Neural progenitor cell (in vitro differentiated cells): Measurements from ENCODE around the gene ARPP19. TPM values are rescaled to one million over a fixed set of nuclear protein-coding genes. Genes with fewer than 3 reads are reported as not detected.

ENCODE experiments used
- DNase-seq: peaks from one replicate; pipeline ENCODE4 v3.0.0-alpha.2; 2016; ENCODE audit warnings: low spot score
- H2AFZ ChIP-seq: fragments of 200-600 bp; sonication (generic); replicated peaks from 2 replicates; pipeline ENCODE4 v1.6.1; 2016; ENCODE audit warnings: antibody characterized with exemption
- H3F3A ChIP-seq: fragments of 200-600 bp; sonication (generic); 2 replicates; pipeline ENCODE4 v1.6.1; 2016; ENCODE audit warnings: antibody characterized with exemption, low read depth
- H3K27ac ChIP-seq: fragments of 200-600 bp; sonication (generic); 2 replicates; pipeline ENCODE4 v1.5.1; 2016; ENCODE audit warnings: mild to moderate bottlenecking
- H3K27me3 ChIP-seq: fragments of 200-600 bp; sonication (generic); 2 replicates; pipeline ENCODE4 v1.6.1; 2016; ENCODE audit warnings: mild to moderate bottlenecking, moderate library complexity
- H3K36me3 ChIP-seq: fragments of 200-600 bp; sonication (generic); 2 replicates; pipeline ENCODE4 v1.5.1; 2016
- H3K4me1 ChIP-seq: fragments of 200-600 bp; sonication (generic); 2 replicates; pipeline ENCODE4 v1.6.1; 2016; ENCODE audit warnings: mixed run types
- H3K4me2 ChIP-seq: fragments of 200-600 bp; sonication (generic); 2 replicates; pipeline ENCODE4 v1.6.1; 2016
- H3K4me3 ChIP-seq: fragments of 200-600 bp; sonication (generic); 2 replicates; pipeline ENCODE4 v1.5.1; 2016
- H3K79me2 ChIP-seq: fragments of 200-600 bp; sonication (generic); 2 replicates; pipeline ENCODE4 v1.6.1; 2016; ENCODE audit warnings: low read depth
- H3K9ac ChIP-seq: fragments of 200-600 bp; sonication (generic); 2 replicates; pipeline ENCODE4 v1.6.1; 2016
- H3K9me3 ChIP-seq: fragments of 200-600 bp; sonication (generic); 2 replicates; pipeline ENCODE4 v1.5.1; 2016; ENCODE audit warnings: low read depth
- H4K20me1 ChIP-seq: fragments of 200-600 bp; sonication (generic); 2 replicates; pipeline ENCODE4 v1.6.1; 2016; ENCODE audit warnings: low read depth
- H3K27ac Mint-ChIP-seq: 3 replicates; pipeline ENCODE4 v1.8.0; 2021; ENCODE audit warnings: mixed read lengths
- H3K27me3 Mint-ChIP-seq: 2 replicates; pipeline ENCODE4 v1.8.0; 2022; ENCODE audit warnings: low read depth, mild to moderate bottlenecking, inconsistent platforms, moderate library complexity, mixed read lengths; ENCODE audit not compliant: insufficient read depth
- H3K36me3 Mint-ChIP-seq: 3 replicates; pipeline ENCODE4 v1.8.0; 2021; ENCODE audit warnings: mixed read lengths
- H3K4me1 Mint-ChIP-seq: 3 replicates; pipeline ENCODE4 v1.8.0; 2021; ENCODE audit warnings: mixed read lengths
- H3K4me3 Mint-ChIP-seq: 3 replicates; pipeline ENCODE4 v1.8.0; 2021; ENCODE audit warnings: mild to moderate bottlenecking, moderate library complexity, mixed read lengths
- H3K9me3 Mint-ChIP-seq: 3 replicates; pipeline ENCODE4 v1.8.0; 2020; ENCODE audit warnings: mixed read lengths
- CTCF ChIP-seq: fragments of 200-600 bp; sonication (generic); IDR thresholded peaks from 2 replicates; pipeline ENCODE4 v1.5.1; 2017; ENCODE audit warnings: antibody characterized with exemption, mild to moderate bottlenecking
- EZH2 ChIP-seq: fragments of 200-600 bp; sonication (generic); IDR thresholded peaks from 2 replicates; pipeline ENCODE4 v1.6.1; 2017; ENCODE audit warnings: antibody characterized with exemption, mild to moderate bottlenecking, moderate library complexity
- EZH2phosphoT487 ChIP-seq: fragments of 200-600 bp; sonication (generic); IDR thresholded peaks from 2 replicates; pipeline ENCODE4 v1.6.1; 2017; ENCODE audit warnings: antibody characterized with exemption
- total RNA-seq: library from RNA; depleted of rRNA; stranded (reverse); fragments of >200 nt; gene quantifications from 2 replicates; pipeline ENCODE4 v1.2.3, GENCODE V29; 2015; ENCODE audit warnings: low replicate concordance

Gene ARPP19
- total RNA-seq = 204 and 276 TPM in 2 replicates

- Histone ChIP-seq H3K4me3 (peak within 1 kb of the TSS; percentile 81), H3K27ac (peak within 1 kb of the TSS; percentile 94), H2AFZ (peak within 1 kb of the TSS; percentile 96), H3K4me1 (peaks cover 10% of the 10 kb centered on the region), H3K36me3 (no peaks in the 10 kb centered on the region), H3K9ac (peak within 1 kb of the TSS; percentile 92), H4K20me1 (peaks cover 45% of the 10 kb centered on the region), H3K9me3 (no peaks in the 10 kb centered on the region), H3K79me2 (peaks cover 48% of the 10 kb centered on the region), H3K27me3 (no peaks in the 10 kb centered on the region), H3K4me2 (peak within 1 kb of the TSS; percentile 96), H3F3A (peaks cover 17% of the 10 kb centered on the region)
- Mint-ChIP-seq H3K27me3 (peaks cover 3% of the 10 kb centered on the region), H3K36me3 (peaks cover 8% of the 10 kb centered on the region), H3K4me3 (peak within 1 kb of the TSS; percentile 98), H3K9me3 (no peaks in the 10 kb centered on the region), H3K4me1 (peaks cover 18% of the 10 kb centered on the region), H3K27ac (peak within 1 kb of the TSS; percentile 97)
- DNase-seq = peak; percentile 97
- peak; percentile 39 for TF ChIP-seq CTCF
- no peak for TF ChIP-seq EZH2phosphoT487
- TF ChIP-seq EZH2 = peak; percentile 53
These were observed at the start of gene ARPP19 for GRCh38 chr15:52568601-52569585. Gene ARPP19 (minus strand): TSS chr15:52569030. CDS start chr15:52568892, 138 bp downstream.

GRCh38 chr15:52617026-52617425 lies 48.2 kb upstream of the ARPP19 start:
- H3K4me3 Mint-ChIP-seq = no peak overlapping the region
- Histone ChIP-seq H3K27ac (no peak overlapping the region), H3K36me3 (no peaks in the 10 kb centered on the region), H3K9me3 (no peaks in the 10 kb centered on the region), H3K79me2 (no peaks in the 10 kb centered on the region), H3K27me3 (no peaks in the 10 kb centered on the region), H2AFZ (no peak overlapping the region), H4K20me1 (no peaks in the 10 kb centered on the region), H3F3A (no peaks in the 10 kb centered on the region), H3K4me2 (no peak overlapping the region), H3K4me1 (no peaks in the 10 kb centered on the region), H3K4me3 (no peak overlapping the region), H3K9ac (no peak overlapping the region)
- no peaks in the 10 kb centered on the region for H3K9me3 Mint-ChIP-seq
- TF ChIP-seq EZH2 (no peak), CTCF (no peak), EZH2phosphoT487 (no peak)
- H3K36me3 Mint-ChIP-seq = peaks cover 4% of the 10 kb centered on the region
- H3K4me1 Mint-ChIP-seq = no peaks in the 10 kb centered on the region
- DNase-seq = no peak
- H3K27me3 Mint-ChIP-seq = peaks cover 2% of the 10 kb centered on the region
- H3K27ac Mint-ChIP-seq = no peak overlapping the region

DNA sequence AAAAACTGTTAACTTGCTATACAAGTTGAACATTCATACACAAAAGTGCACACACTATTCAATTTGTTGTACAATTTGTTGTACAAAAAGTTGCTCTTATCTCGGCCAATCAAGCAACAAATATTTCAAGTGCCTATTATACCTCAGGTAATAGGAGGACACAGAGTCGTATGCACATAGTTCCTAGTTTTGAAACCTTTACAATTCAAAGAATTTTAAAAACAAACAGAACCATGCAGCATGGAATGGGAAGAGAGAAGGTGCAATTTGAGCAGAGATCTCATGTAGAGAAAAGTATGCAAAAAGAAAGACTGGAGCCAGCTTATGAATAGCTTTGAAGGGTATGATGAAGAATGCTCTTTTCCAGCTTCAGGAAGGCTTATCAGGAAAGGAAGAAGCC lies 46.5 kb upstream of the ARPP19 start:
- no peak overlapping the region for H3K27ac ChIP-seq
- H3K4me1 ChIP-seq = no peaks in the 10 kb centered on the region
- H3K9me3 Mint-ChIP-seq = no peaks in the 10 kb centered on the region
- no peaks in the 10 kb centered on the region for H3K27me3 Mint-ChIP-seq
- H3K79me2 ChIP-seq = no peaks in the 10 kb centered on the region
- no peaks in the 10 kb centered on the region for H3K4me1 Mint-ChIP-seq
- H3K4me3 ChIP-seq = no peak overlapping the region
- peaks cover 8% of the 10 kb centered on the region for H3K36me3 Mint-ChIP-seq
- TF ChIP-seq EZH2phosphoT487 (no peak), EZH2 (no peak), CTCF (no peak)
- H3F3A ChIP-seq = no peaks in the 10 kb centered on the region
- H4K20me1 ChIP-seq = no peaks in the 10 kb centered on the region
- no peak overlapping the region for H3K4me2 ChIP-seq
- H3K9me3 ChIP-seq = no peaks in the 10 kb centered on the region
- H3K9ac ChIP-seq = no peak overlapping the region
- no peak overlapping the region for H3K27ac Mint-ChIP-seq
- H3K4me3 Mint-ChIP-seq = no peak overlapping the region
- no peak overlapping the region for H2AFZ ChIP-seq
- no peaks in the 10 kb centered on the region for H3K36me3 ChIP-seq
- H3K27me3 ChIP-seq = no peaks in the 10 kb centered on the region
- no peak for DNase-seq
